Embryonic facial prominence (tissue), 1 donor: ENCODE results near the gene CPNE5.

ENCODE experiments used
- DNase-seq: peaks from one replicate; pipeline ENCODE4 v3.0.0-alpha.2; 2016; ENCODE audit errors: extremely low spot score

Gene CPNE5

DNA sequence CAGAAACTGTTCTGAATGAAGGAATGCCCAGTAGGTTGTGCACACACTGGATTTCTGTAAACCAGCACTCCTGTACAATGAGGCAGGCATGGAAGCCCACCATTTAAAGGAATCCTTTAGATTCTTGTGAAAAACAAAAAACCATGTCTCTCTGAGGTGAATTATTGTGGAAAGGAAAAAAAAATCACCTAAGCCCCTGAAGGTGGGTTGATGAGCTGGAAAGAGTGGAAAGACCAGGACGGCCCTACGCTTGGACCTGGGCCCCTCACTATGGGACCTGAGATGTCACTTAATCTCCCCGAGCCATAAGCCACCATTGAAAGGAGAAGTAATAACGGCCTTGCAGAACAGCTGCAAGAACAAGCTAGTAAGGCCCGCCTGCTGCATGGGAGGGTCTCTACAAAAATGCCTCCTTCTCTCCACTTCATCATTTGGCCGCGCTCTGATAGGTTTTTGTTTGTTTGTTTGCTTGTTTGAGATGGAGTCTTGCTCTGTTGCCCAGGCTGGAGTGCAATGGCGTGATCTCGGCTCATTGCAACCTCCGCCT, 72.8 kb downstream of the CPNE5 start:
- no peak for DNase-seq

DNA sequence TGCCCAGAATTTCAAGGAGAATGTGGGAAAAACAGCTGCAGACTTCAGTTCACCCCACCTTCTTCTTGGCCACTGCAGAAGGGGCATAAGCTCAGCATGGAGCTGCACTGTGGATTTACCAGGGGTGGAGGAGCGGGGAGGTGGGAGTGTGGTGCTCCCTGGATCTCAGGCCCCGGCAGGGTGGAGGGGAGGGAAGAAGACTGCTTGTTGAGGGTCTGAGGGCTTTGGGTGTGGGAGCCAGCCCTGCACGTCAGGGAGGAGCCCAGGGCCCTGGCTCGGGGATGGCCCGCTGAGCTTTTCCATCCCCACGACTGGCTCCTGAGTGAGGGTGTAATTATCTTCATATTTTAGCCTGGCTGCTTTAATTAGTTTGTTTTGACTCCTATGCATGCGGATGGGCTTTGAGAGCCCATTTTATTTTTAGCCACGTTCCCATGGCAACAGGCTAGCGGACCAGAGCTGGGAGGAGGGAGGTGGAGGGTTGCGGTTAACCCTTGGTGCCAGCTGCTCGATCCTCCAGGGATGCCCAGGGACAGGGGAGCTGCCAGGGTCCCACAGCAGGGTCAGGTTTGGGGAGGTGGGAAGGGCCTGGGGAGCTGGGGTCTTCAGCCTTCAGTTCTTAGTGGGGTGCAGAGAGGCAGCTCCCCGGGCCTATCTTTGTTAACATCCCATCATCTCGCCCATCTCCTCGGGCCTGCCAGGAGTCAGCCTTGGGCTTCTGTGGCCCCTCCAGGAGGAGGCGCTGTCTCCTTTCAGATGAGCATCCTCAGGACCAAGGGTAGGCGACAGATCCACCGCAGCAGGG, 73.4 kb downstream of the CPNE5 start:
- peak; percentile 34 for DNase-seq

DNA sequence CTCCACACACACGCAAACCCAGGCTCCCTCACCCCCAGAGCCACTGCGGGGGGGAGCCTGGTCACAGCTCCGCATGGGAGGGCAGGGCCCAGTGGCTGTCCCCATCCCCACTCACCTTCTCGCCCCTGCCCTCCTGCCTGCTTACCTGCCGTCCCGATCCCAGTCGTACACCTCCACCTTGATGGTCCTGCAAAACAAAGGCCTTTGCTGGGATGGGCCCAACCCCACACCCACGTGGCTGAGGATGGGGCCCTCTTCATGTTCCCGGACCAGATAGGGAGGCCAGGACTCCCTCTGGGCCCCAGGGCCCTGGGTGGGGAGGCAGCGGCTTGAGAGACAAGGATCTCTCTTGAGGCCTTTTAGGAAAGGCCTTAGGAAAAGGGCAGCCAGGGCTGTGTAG, 74.1 kb downstream of the CPNE5 start:
- DNase-seq, result no peak

DNA sequence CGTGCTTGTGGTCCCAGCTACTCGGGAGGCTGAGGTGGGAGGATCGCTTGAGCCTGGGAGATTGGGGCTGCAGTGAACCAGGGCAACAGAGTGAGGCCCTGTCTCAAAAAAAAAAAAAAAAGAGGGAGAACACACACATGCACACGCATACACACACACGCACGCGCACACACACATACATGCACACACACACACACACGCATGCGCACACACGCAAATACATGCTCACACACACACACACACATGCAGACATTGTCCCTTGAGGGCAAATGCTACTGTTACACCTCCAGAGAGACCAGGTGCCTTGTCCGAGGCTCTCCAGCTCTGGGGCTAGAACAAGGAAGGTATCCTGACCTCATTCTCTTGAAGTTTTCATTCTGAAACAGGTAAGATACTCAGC, 77.1 kb downstream of the CPNE5 start:
- no peak for DNase-seq

DNA sequence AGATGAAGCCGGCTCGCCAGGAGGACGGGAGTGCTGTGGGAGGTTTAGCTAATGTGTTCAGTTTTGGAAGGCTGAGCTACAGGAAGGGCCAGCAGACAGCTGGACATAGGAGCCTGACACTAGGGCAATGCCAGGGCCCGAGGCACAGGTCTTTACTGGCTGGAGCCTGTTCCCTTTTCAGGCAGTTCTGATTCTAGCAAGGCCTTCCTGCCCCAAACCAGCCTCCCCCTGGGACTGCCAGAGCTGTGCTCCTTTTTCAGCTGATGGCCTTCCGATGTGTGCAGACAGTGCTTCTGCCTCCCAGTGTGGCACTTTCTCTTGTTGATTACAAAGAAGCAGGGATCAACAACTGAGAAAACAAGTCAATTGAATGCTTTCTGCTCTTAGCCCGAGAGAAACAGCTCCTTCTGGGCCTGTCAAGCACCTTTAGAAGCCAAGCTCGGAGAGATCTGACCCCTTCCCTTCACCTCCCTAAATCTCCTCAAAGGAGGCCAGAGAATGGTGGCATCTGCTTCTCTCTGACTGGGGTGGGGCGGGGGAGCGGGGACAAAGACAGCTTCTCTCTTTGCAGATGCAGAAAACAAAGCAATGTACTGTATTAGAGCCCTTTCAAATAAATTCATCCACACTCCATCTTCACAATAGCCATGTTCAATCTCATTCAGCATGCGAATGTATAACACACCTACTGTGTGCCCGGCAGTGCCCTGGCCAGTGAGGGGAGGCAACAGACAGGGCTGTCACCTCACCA, 78.4 kb downstream of the CPNE5 start:
- no peak for DNase-seq

DNA sequence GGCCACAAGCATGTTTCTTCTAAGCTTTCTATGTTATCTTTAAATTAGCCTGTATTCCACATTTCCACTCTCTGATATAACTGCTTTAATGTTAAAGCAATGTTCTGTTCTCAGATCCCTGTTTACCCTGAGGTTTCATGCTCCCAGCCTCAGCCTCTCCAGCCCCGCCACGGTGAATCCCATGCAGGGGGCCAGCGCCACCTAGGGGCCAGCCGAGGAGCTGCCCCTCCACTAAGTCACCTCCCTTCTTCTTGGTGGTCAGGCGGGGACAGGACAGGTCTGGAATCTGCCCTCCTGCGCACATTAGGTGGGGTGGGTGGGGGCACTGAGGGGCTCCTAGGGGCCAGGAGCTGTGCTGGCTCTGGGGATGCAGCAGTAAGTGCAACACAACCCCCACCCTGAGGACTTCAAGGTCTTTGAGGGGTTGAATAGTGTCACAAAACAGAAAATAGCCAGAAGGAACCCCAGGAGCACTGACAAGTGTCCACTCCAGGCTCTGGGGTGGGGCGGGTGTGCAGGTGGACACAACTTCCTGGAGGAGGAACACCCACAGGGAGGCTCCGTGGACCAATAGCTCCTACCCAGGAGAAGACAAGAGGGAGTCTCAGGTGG, 80.0 kb downstream of the CPNE5 start:
- DNase-seq, result peak; percentile 79

DNA sequence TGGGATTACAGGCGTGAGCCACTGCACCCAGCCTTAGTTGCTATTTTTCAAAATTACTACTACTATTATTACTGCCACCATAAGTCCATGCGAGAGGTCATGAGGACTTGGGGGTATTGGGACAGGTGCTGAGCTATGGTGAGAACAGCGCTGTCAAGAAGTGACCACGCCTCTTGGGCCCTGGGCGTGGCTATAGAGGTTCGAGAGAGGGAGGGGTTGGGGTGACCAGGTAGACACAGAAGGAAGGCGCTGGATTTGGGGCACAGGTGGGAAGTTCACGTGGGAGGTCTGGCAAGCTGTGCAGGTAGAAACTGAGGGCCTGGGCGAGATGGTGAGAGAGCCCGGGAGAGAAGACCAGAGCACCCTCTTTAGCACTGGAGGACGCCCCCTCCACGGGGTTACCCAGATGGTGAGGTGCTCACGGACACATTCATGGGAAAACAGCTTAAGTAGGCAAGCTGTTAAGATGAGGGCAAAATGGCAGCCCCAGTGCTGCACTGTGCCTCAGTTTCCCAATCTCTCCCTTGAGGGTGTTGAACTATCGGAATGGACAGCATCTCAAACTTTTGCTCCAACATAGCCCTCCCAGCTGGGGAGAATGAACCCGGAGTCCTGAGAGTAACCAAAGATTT, 80.6 kb downstream of the CPNE5 start:
- DNase-seq, result no peak

DNA sequence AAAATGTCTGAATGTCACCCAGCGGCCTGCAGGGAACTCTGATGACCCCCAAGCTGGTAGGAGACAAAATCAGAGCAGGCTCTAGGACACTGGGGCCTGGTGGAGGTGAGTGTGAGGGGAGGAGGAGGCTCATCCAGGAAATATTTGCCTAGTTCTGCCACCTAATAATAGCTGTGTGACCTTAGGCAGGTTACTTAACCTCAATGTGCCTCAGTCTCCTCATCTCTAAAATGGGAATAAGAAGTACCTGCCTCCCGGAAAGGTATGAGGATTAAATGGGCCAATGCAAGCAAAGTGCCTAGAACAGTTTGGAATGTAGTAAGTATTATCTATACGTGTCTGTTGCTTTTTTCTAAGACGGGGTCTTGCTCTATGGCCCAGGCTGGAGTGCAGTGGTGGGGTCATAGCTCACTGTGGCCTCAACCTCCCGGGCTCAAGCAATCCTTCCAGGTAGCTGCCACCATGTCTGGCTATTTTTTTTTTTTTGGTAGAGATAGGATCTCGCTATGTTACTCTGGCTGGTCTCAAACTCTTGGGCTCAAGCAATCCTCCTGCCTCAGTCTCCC, 81.2 kb downstream of the CPNE5 start:
- no peak for DNase-seq

DNA sequence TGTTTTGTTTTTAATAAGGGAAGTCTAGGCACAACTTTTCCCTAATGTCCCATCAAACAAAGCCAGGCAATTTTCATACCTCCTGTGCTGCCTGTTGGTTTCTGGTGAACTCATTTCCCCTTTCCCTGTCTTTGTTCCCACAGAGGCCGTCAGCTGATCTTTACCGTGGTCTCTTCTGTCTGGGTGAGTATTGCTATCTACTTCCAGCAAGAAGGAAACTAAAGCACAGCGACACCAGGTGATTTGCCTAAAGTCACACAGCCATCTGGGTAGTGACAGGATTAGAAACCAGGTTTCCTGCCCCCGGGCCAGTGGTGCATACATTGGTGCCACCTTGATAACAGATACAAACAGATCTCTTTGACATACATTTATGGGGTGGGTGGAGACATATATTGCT, 82.0 kb downstream of the CPNE5 start:
- no peak for DNase-seq

DNA sequence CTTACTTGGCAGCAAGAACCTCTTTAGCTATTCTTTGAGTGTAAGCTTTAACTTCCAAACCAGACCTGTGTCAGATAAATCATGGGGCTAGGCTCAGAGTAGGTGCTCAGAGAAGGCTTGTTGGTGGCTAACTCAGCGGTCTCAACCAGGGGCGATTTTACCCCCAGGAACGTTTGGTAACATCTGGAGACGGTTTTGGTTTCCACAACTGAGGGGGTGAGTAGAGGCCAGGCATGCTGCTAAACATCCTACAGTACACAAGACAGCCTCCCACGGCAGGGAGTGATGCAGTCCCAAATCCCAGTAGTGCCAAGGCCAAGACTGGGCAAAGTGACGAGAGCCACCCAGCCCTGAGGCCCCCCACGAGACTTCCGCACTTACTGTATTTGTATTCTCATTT, 82.5 kb downstream of the CPNE5 start:
- no peak for DNase-seq

DNA sequence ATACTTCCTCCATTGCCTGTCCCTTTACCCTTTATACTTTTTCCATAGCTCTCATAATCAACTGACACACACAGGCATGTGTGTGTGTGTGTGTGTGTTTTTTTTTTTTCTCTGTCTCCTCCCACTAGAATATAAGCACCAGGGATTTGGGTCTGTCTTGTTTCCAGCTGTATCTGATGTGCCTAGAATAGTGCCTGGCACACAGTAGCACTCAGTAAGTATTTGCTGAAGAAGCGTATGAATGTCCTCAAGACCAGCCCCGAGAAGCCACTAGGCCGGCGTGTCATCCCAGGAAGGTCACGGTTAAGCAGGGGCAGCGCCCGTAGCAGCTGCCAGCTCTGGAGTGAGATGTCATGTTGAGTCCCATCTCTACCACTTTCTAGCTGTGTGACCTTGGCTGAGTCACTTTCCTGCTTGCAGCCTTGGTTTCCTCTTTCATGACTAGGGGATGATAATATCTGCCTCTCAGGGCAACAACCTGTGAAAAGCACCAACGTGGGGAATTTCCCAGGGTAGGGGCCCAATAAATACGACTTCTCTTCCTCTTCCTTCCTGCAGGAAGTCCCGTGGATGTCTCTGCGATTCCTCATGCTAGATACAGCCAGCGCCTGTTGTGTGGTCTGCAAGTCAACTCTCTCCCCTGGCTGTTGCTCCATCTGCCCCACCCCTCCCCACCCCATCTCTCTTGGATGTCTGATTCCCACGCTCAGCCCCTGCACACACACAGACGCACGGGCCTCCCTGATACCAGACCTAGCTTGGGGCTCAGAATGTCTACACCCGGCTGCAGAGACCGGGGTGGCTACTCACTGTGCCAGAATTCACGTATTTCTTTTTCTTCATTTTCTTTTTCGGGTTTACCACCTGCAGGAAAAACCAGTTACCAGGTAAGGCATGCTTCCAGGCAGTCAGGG, 83.6 kb downstream of the CPNE5 start:
- DNase-seq, result no peak

DNA sequence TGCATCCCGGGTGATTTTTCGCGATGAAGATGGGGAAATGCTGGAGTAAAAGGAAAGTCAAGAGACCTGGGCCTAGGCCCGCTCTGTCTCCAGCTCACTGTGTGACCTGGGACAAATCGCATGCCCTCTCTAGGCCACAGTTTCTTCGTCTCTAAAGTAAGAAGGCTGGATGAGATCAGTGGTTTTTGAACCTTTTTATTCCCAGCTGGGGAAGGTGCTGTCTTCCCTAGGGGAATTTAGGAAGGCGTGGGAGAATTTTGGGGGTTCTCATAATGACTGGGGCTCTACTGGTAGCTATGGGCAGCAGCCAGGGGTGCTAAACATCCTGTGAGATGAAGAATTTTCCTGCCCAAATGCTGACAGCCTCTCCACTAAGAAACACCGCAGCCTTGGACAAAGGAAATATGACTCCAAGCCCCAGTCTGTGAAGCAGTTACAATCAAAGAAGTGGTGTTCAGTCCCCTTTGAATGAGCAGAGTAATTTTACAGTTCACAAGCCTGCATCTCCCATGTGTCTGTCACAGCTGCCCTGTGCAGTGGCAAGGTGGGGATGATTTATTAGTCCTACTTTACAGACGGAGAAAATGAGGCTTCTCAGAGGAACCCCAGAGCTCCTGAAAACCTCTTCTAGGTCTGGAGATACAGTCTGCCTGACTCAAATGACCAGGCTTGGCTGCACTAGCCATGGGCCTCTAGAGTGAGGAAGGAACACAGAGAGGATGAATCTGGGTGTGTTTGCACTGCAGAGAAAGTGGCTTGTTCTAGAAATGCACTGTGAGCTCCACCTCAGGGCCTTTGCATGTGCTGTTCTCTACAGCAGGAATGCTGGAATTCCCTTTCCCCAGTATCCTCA, 84.4 kb downstream of the CPNE5 start:
- DNase-seq, result no peak

DNA sequence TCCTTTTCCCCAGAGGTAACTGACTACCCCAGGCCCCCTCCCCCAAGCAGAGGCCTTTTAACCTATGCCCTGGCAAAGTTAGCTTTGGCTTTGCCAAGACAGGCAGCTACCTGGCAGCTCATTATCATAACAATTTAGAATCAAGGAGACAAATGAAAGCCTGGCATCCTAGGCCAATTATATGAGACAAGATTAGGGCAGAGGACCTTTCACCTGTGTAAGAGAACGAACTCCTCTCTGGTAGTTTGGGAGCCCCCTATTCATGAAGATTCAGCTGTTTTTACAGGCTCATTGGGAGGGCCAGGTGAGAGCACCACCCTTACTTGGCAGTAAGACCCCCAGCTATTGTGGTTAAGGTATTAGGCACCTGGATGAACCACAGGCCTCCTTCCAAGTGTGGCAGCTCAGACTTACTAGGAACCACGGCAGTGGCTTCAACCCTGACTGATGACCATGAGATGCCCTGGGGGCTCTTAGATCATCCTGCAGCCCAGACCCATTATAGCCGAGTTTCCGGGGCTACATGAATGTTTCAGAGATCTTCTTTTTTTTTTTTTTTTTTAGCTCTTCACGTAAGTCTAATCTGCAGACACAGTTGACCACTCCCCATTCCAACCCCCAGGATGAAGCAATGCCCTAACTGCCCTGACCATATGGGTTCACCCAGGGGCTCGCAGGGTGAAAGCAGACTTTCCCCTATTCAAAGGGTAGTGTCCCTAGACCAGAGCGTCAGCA, 85.4 kb downstream of the CPNE5 start:
- no peak for DNase-seq

DNA sequence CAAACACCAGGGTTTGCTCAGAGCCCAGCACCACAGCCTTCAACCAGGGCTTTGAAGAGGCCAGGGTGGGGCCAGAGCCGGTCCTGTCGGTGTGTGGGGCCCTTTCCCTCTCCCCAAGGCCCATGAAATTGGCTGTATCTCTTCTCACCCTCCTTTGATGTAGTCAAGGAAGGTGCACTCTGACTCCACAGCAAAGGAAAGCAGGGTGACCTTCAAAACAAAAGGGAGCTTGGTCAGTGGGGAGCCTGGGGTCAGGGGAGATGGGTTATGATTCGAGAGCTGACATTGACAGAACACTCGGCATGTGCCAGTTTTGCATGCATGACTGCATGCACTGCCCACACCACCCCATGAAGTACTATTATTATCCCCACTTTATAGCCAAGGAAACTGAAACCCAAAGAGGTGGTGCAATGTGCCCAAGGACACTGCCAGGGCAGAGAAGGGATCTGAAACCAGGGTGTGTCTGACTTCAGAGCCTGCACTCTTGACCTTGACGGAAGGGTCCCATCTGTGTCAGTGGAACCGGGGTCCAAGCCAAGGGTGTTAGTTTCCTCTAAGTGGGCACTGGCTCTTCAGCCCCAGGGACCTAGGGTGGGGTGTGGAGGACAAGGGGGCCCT, 86.2 kb downstream of the CPNE5 start:
- no peak for DNase-seq

DNA sequence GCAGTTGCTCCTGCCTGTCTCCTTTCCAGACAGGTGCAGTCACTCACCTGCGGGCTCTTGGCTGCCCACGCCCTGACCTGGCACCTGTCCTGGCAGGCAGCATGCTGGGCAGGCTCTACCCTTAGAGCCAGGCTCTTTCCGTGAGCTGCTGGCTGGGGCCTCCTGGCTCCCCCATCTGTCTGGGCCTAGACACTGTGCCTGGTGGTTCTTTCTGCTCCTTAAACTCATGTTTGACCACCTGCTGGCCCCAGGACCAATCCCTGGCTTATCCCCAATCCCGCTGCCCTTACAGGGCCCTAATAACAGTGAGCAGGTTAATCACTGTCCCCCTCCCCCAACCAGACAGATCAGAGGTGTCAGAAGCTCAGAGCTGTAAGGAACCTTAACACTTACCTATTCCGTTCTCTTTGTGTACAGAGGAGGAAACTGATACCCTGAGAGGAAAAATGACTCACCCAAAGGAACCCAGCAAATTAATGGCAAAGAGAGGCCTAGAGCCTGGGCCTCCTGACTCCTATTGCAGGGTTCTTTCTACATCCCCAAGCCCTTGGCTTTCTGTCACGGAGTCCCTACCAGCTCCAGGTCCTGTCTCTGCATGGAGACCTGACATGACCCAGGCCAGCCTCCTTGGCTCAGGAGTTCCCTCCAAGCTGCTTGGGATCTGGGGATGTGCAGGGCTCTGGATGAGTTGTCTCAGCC, 86.9 kb downstream of the CPNE5 start:
- DNase-seq, result no peak

DNA sequence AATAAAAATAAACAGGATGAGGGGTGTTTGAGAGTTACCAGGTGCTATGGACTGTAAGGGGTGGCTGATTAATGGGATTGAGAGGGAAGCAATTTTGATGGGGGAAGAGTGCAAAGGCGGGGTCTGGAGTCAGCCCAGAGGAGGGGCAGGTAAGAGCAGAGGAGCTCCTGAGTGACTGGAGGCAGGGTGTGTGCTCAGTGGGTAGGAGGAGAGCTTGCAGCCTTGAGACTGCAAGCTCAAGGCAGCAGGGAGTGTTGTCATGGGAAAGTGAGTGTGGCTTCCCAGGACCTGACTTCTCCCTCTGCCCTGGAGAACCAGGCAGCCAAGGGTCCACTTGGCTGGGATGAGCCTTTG, 87.4 kb downstream of the CPNE5 start:
- DNase-seq, result no peak

DNA sequence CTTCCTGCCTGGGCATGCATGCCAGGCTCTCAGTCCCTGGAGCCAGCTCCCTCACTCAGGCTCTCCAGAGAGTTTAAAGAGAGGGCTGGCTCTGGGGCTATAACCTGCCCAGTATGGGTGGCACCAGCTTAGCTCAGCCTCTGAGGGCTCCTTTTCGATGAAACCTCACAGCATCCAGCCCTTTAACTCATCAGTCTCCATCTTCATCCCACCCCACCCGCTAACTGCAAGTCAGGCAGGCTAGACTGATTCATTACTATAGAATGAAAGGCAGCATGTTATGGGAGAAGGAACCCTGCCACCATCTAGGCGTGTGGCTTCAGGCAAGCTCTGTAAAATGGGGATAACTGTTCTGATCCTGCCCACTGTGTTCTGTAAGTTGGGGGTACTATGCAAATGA, 88.2 kb downstream of the CPNE5 start:
- no peak for DNase-seq

DNA sequence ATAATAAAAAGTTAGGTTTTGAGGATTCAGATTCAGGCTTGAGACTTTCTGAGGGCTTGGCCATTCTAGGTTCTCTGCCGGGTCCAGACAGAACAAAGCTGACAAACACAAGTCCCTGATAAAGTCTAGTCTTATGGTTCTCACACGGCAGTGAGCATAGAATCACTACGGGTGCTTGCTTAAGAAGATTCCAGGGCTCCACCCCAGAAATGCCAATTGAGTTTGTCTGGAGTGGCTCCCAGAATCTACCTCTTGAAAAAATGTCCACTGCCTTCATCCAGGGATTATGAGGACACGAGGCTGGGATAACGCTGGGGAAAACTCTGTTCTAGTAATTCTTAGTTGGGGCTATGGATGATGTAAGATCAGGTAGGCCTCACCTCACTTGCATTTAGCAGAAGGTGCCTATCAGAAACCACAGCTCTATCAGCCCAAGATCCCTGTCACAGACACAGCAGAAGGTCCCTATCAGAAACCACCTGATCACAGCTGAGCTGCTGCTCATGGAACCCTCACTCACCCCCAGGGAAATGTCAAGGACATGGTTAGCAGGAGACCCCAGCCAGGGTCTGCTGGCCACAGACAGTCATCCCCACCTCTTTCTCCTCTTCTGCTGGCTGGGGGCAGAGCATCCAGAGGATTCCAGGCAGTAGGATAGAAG, 89.3 kb downstream of the CPNE5 start:
- DNase-seq, result no peak
